SK-MEL-5 (cell line): ENCODE measurements around the gene MCL1. TPM values are rescaled to one million over a fixed set of nuclear protein-coding genes. Genes with fewer than 3 reads are reported as not detected.
A peak's percentile ranks its signal among the peaks of the same experiment; 100 is the strongest.

ENCODE experiments used
- DNase-seq: peaks from one replicate; pipeline ENCODE4 v3.0.0-alpha.2; 2016; ENCODE audit warnings: low read depth, low spot score
- in situ Hi-C: cut with HindIII; loops from 2 replicates; pipeline ENCODE4 v1.10.0; 2016; ENCODE audit warnings: low sequenced_read_pairs, high pct_unique_total_duplicates, low pct_unique_long_range_greater_than_20kb
- total RNA-seq: library from RNA; depleted of rRNA; stranded (reverse); fragments of >200 nt; shearing (Covaris generic); gene quantifications from 2 replicates; pipeline ENCODE4 v1.2.3, GENCODE V29; 2014

MCL1 gene
- total RNA-seq, 1 experiment from 2014 or later, result 123 TPM

DNA sequence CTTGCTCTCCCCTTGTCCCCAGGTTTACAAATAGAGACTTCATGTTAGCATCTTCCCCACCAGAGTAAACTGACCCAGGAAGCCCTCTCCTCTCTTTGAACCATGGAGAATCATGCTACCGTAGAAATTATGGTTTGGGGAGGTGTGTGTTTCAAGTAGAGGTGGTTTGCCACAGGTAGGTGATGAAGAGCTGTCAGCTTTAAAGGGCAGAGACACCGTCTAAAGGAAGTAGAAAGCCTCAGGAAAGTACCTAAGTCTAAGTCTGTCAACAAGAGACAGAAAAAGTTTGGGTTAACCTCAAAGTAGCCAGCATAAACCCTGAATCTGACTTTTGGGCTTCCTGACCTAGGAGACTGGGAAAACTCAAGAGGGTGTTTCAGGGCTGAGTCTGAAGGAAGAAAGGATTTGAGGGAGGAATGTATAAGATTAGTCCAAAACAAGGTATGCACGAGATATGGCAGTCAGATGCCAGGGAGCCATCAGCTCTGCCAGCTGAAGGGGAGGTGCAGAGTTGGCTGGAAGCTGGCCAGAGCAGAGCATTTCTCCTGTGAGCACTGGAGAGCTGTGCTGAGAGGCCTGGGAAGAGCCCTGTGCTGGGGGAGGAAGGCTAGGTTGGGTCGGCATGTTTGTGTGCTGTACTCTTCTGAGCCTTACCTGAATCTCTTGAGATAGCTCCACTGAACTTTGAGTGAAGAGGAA is 15.9 kb downstream of the MCL1 start:
- in situ Hi-C loops, result no loop called here
- DNase-seq, result no peak

DNA sequence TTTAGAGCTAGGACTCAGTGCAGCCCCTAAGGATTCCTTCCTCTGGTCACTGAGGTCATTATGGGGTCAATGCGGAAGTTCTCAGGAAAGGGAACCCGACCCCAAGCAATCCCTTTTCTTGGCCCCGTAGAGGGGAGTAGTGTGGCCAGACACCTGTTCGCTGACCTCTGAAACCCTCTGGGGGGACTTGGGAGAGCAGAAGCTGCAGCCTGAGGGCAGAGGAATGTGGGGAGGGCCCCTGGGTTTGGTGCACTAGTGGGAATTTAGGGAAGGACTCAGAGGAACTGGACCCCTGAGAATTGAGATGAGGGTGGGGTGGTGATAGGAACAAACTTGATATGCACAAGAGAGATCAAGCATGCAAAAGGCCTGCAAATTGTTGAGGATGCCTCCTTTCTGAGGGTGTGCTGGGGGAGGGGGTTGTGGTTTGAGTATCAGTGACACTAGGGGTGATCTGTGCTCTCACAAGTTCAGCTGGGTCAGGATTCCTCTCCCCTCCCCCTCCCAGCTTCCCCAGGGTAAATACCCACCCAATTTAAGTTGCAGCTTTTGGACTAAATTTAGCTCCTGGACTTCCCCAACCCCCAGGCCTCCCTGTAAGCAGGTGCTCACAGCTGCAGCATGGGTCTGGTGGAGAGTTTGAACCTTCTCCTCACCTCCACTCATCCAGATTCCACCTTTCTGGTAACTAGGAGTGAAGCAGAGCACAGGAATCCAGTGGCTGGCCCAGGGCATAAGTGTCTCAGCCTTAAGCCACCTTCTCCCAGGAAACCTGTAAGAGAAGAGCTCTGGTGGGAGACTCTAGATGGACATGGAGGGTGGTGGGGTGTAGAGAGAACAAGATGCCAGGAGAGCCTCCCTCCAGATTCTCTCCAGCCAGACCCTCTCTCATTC is 16.7 kb downstream of the MCL1 start:
- in situ Hi-C loops, result no loop called here
- DNase-seq, result no peak

GRCh38 chr1:150561974-150562445 is 17.4 kb downstream of the MCL1 start:
- peak; percentile 93 for DNase-seq
- in situ Hi-C loops, result no loop called here

- in situ Hi-C loops, result no loop called here
- peak; percentile 94 for DNase-seq
Observed at GRCh38 chr1:150561254-150561973, 18.0 kb downstream of the MCL1 start.

DNA sequence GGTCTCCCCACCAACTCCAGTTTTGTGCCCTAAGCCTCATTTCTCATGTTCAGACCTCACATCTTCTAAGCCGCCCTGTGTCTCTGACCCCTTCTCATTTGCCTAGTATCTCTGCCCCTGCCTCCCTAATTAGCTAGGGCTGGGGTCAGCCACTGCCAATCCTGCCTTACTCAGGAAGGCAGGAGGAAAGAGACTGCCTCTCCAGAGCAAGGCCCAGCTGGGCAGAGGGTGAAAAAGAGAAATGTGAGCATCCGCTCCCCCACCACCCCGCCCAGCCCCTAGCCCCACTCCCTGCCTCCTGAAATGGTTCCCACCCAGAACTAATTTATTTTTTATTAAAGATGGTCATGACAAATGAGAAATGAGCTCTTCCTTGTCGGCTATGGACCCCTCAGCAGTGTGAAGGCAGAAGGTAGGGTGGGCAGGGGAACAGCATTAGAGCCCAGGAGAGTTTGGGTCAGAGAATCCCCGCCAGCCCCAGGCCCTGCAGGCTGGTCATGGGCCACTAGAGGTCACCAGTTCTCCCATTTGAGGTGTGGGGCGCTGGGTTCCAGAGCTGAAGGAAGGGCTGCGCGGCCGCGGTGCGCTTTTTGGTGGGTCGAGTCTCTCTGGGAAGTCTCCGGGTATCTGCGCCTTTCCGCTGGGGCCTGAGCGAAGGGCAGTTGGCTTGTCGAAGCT is 18.7 kb downstream of the MCL1 start:
- in situ Hi-C loops, result no loop called here
- DNase-seq, result peak; percentile 91

DNA sequence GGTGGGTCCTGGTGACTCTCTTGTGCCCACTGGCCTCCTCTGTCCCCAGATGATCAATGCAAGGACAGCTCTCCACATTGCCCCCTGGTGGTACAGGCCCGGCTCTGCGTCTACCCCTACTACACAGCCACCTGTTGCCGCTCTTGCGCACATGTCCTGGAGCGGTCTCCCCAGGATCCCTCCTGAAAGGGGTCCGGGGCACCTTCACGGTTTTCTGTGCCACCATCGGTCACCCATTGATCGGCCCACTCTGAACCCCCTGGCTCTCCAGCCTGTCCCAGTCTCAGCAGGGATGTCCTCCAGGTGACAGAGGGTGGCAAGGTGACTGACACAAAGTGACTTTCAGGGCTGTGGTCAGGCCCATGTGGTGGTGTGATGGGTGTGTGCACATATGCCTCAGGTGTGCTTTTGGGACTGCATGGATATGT is 19.4 kb downstream of the MCL1 start:
- DNase-seq, result peak; percentile 83
- in situ Hi-C loops, result no loop called here

- in situ Hi-C loops, result no loop called here
- DNase-seq, result no peak
Observed at GRCh38 chr1:150559656-150560010, 19.8 kb downstream of the MCL1 start.

- in situ Hi-C loops, result no loop called here
- DNase-seq, result no peak
Observed at GRCh38 chr1:150558761-150559655, 20.4 kb downstream of the MCL1 start.

GRCh38 chr1:150558303-150558704 is 21.1 kb downstream of the MCL1 start:
- in situ Hi-C loops, result no loop called here

DNA sequence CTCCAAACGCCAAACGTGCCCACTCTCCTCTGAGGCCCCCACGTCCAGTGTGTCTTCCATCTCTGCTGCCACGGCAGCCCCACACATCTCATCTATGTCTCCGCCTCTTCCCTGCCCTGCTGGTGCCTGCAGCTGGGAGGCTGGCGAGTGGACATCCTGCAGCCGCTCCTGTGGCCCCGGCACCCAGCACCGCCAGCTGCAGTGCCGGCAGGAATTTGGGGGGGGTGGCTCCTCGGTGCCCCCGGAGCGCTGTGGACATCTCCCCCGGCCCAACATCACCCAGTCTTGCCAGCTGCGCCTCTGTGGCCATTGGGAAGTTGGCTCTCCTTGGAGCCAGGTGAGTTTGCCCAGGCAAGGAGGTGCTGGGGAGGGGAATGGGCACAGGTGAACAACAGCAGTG is 21.6 kb downstream of the MCL1 start:
- in situ Hi-C loops, result no loop called here
- DNase-seq, result no peak

More at GRCh38 chr1:150558303-150558704, 21.1 kb downstream of the MCL1 start:
- no peak for DNase-seq

- in situ Hi-C loops, result no loop called here
- no peak for DNase-seq
Observed at GRCh38 chr1:150557065-150557600, 22.3 kb downstream of the MCL1 start.

GRCh38 chr1:150555971-150556865 is 23.2 kb downstream of the MCL1 start:
- in situ Hi-C loops, result no loop called here
- DNase-seq, result no peak

- no peak for DNase-seq
- in situ Hi-C loops, result no loop called here
Observed at GRCh38 chr1:150555198-150555970, 24.0 kb downstream of the MCL1 start.

GRCh38 chr1:150554086-150554452 is 25.3 kb downstream of the MCL1 start:
- DNase-seq, result no peak
- in situ Hi-C loops, result no loop called here
